Measurements from ENCODE around the gene ITSN2. TPM values are rescaled to one million over a fixed set of nuclear protein-coding genes. Genes with fewer than 3 reads are reported as not detected.

Gene ITSN2
- total RNA-seq, 1 donor from 2014 or later = 6.4 TPM

- Mint-ChIP-seq H3K9me3 (ENCODE audit: unreplicated experiment) (no peaks in the 10 kb centered on the region), H3K36me3 (ENCODE audit: unreplicated experiment) (no peaks in the 10 kb centered on the region)
- DNase-seq = no peak
Measured at GRCh38 chr2:24285484-24286152, 74.7 kb downstream of the ITSN2 start.

GRCh38 chr2:24280645-24281044, 79.7 kb downstream of the ITSN2 start:
- H3K27ac Mint-ChIP-seq (ENCODE audit: unreplicated experiment) = no peak overlapping the region
- no peaks in the 10 kb centered on the region for H3K4me1 Mint-ChIP-seq (ENCODE audit: low read depth, unreplicated experiment)
- no peak for TF ChIP-seq CTCF (IDR thresholded peaks at IDR 0.05; ENCODE audit: partially characterized antibody, unreplicated experiment)
- H3K27me3 Mint-ChIP-seq (ENCODE audit: unreplicated experiment) = no peaks in the 10 kb centered on the region
- DNase-seq = no peak
- H3K36me3 Mint-ChIP-seq (ENCODE audit: unreplicated experiment) = no peaks in the 10 kb centered on the region
- no peak overlapping the region for H3K4me3 Mint-ChIP-seq (ENCODE audit: unreplicated experiment)
- H3K9me3 Mint-ChIP-seq (ENCODE audit: unreplicated experiment) = no peaks in the 10 kb centered on the region

More at GRCh38 chr2:24285484-24286152, 74.7 kb downstream of the ITSN2 start:
- no peak overlapping the region for H3K4me3 Mint-ChIP-seq (ENCODE audit: unreplicated experiment)
- TF ChIP-seq CTCF (IDR thresholded peaks at IDR 0.05; ENCODE audit: partially characterized antibody, unreplicated experiment) = no peak
- H3K4me1 Mint-ChIP-seq (ENCODE audit: low read depth, unreplicated experiment) = no peaks in the 10 kb centered on the region
- H3K27ac Mint-ChIP-seq (ENCODE audit: unreplicated experiment) = no peak overlapping the region
- H3K27me3 Mint-ChIP-seq (ENCODE audit: unreplicated experiment) = no peaks in the 10 kb centered on the region

GRCh38 chr2:24280161-24280560, 80.2 kb downstream of the ITSN2 start:
- Mint-ChIP-seq H3K36me3 (ENCODE audit: unreplicated experiment) (no peaks in the 10 kb centered on the region), H3K9me3 (ENCODE audit: unreplicated experiment) (no peaks in the 10 kb centered on the region), H3K4me1 (ENCODE audit: low read depth, unreplicated experiment) (no peaks in the 10 kb centered on the region), H3K27ac (ENCODE audit: unreplicated experiment) (no peak overlapping the region), H3K4me3 (ENCODE audit: unreplicated experiment) (no peak overlapping the region), H3K27me3 (ENCODE audit: unreplicated experiment) (no peaks in the 10 kb centered on the region)
- DNase-seq = no peak
- TF ChIP-seq CTCF (IDR thresholded peaks at IDR 0.05; ENCODE audit: partially characterized antibody, unreplicated experiment) = no peak

GRCh38 chr2:24276349-24276899, 83.9 kb downstream of the ITSN2 start:
- no peak overlapping the region for H3K27ac Mint-ChIP-seq (ENCODE audit: unreplicated experiment)
- no peaks in the 10 kb centered on the region for H3K9me3 Mint-ChIP-seq (ENCODE audit: unreplicated experiment)
- no peak overlapping the region for H3K4me3 Mint-ChIP-seq (ENCODE audit: unreplicated experiment)
- H3K4me1 Mint-ChIP-seq (ENCODE audit: low read depth, unreplicated experiment) = no peaks in the 10 kb centered on the region
- TF ChIP-seq CTCF (IDR thresholded peaks at IDR 0.05; ENCODE audit: partially characterized antibody, unreplicated experiment) = no peak
- no peaks in the 10 kb centered on the region for H3K27me3 Mint-ChIP-seq (ENCODE audit: unreplicated experiment)
- no peaks in the 10 kb centered on the region for H3K36me3 Mint-ChIP-seq (ENCODE audit: unreplicated experiment)
- no peak for DNase-seq

- H3K27me3 Mint-ChIP-seq (ENCODE audit: unreplicated experiment) = no peaks in the 10 kb centered on the region
- no peak for TF ChIP-seq CTCF (IDR thresholded peaks at IDR 0.05; ENCODE audit: partially characterized antibody, unreplicated experiment)
- no peak overlapping the region for H3K4me3 Mint-ChIP-seq (ENCODE audit: unreplicated experiment)
- H3K4me1 Mint-ChIP-seq (ENCODE audit: low read depth, unreplicated experiment) = no peaks in the 10 kb centered on the region
- H3K36me3 Mint-ChIP-seq (ENCODE audit: unreplicated experiment) = no peaks in the 10 kb centered on the region
- H3K27ac Mint-ChIP-seq (ENCODE audit: unreplicated experiment) = no peak overlapping the region
- no peak for DNase-seq
- no peaks in the 10 kb centered on the region for H3K9me3 Mint-ChIP-seq (ENCODE audit: unreplicated experiment)
Measured at GRCh38 chr2:24274809-24275208, 85.5 kb downstream of the ITSN2 start.

Data from glutamatergic neuron (in vitro differentiated cells).